Transverse colon (tissue), 4 donors: ENCODE data around the gene SEPHS1. TPM values are rescaled to one million over a fixed set of nuclear protein-coding genes. Genes with fewer than 3 reads are reported as not detected.

Source experiments
- DNase-seq: peaks from one replicate; pipeline ENCODE4 v3.0.0-alpha.2; 2019
- H3K27ac ChIP-seq, 4 donors: fragments of 200-600 bp; sonication (generic); 2 replicates each; pipeline ENCODE4 v1.5.1; 2016 to 2018; ENCODE audit warnings: inconsistent platforms in 4 of 4
- H3K27me3 ChIP-seq: fragments of 200-600 bp; sonication (generic); 2 replicates; pipeline ENCODE4 v1.5.1; 2017; ENCODE audit warnings: inconsistent platforms
- H3K36me3 ChIP-seq, 4 donors: fragments of 200-600 bp; sonication (generic); 2 replicates each; pipeline ENCODE4 v1.5.1; 2017 to 2019; ENCODE audit warnings: inconsistent platforms in 4 of 4
- H3K4me1 ChIP-seq, 4 donors: fragments of 200-600 bp; sonication (generic); 2 replicates each; pipeline ENCODE4 v1.5.1; 2017 to 2020; ENCODE audit warnings: inconsistent platforms in 4 of 4
- H3K4me3 ChIP-seq, 4 donors: fragments of 200-600 bp; sonication (generic); 1 replicate in 1 of 4; 2 replicates in 3 of 4; pipeline versions ENCODE4 v1.5.1 to v1.6.1; 2017 to 2019; ENCODE audit warnings: inconsistent platforms in 4 of 4
- H3K9me3 ChIP-seq, 2 donors: fragments of 200-600 bp; sonication (generic); 2 replicates each; pipeline ENCODE4 v1.5.1; 2017 to 2019; ENCODE audit warnings: inconsistent platforms in 2 of 2
- CTCF ChIP-seq, 5 experiments: fragments of 200-600 bp in 3 of 5; fragments of 450-650 bp in 2 of 5; sonication (generic) in 3 of 5; IDR thresholded peaks; 1 replicate in 2 of 5; 2 replicates in 3 of 5; pipeline ENCODE4 v1.5.1; 2016 to 2017; ENCODE audit warnings: antibody characterized with exemption in 5 of 5, inconsistent platforms in 3 of 5, mild to moderate bottlenecking in 2 of 5, moderate library complexity in 1 of 5
- EP300 ChIP-seq: sonication (generic); formaldehyde crosslinking; IDR thresholded peaks from one replicate; pipeline ENCODE4 v1.6.1; 2017; ENCODE audit warnings: antibody characterized with exemption, low read depth
- POLR2A ChIP-seq: fragments of 450-650 bp; IDR thresholded peaks from one replicate; pipeline ENCODE4 v1.6.1; 2016; ENCODE audit warnings: antibody characterized with exemption, mild to moderate bottlenecking, moderate library complexity
- POLR2AphosphoS5 ChIP-seq, 3 donors: sonication (generic); formaldehyde crosslinking; IDR thresholded peaks; one replicate each; pipeline ENCODE4 v1.6.1; 2016; ENCODE audit warnings: antibody characterized with exemption in 3 of 3
- WGBS, 2 donors: methylation state at CpG; one replicate each; pipeline ENCODE4 v1.1.5; 2018; ENCODE audit warnings: low coverage in 1 of 2; 5-methylcytosine and 5-hydroxymethylcytosine counted together
- in situ Hi-C, 4 donors: fragments of 200-750 bp; cut with MboI; loops; one replicate each; pipeline versions ENCODE4 v1.15.0 to v1.15.1; 2017; ENCODE audit warnings: low sequenced_read_pairs in 3 of 4, low pct_ligation_motif_present in 1 of 4, low pct_unique_long_range_greater_than_20kb in 1 of 4
- intact Hi-C: fragments of 100-400 bp; cut with DNase I; formaldehyde crosslinking; loops from one replicate; pipeline ENCODE4 v1.15.1; 2023; ENCODE audit warnings: low total_unique reads
- total RNA-seq, 4 donors: library from RNA; depleted of rRNA; stranded (reverse); fragments of >200 nt; gene quantifications; one replicate each; pipeline ENCODE4 v1.1.0, GENCODE V29; 2016

SEPHS1 gene
- total RNA-seq, 4 donors from 2014 or later, result 14.6 to 44.6 (median 28.5) TPM

GRCh38 chr10:13310518-13311176 lies 37.4 kb downstream of the SEPHS1 start:
- TF ChIP-seq POLR2AphosphoS5 (IDR thresholded peaks at IDR 0.05) (no peak), EP300 (no peak), CTCF (IDR thresholded peaks at IDR 0.05) (no peak), POLR2A (no peak)
- H3K27ac ChIP-seq, result no peak overlapping the region
- in situ Hi-C loops, result no loop called here
- no peaks in the 10 kb centered on the region for H3K27me3 ChIP-seq
- H3K4me1 ChIP-seq, result no peaks in the 10 kb centered on the region
- WGBS, 2 donors, result 67 to 90% methylated on average over 1 to 7 of the region's 7 CpGs
- intact Hi-C loops, result no loop called here
- no peak for DNase-seq
- no peaks in the 10 kb centered on the region for H3K9me3 ChIP-seq
- H3K4me3 ChIP-seq, result no peak overlapping the region
- no peaks in the 10 kb centered on the region for H3K36me3 ChIP-seq

GRCh38 chr10:13309792-13310191 lies 38.3 kb downstream of the SEPHS1 start:
- 100% methylated on average over 2 of the region's 2 CpGs; no CpG with 5 or more reads in 1 of the 2 donors for WGBS, 2 donors
- H3K27ac ChIP-seq, result no peak overlapping the region
- no peak for DNase-seq
- no peaks in the 10 kb centered on the region for H3K27me3 ChIP-seq
- H3K4me3 ChIP-seq, result no peak overlapping the region
- TF ChIP-seq CTCF (IDR thresholded peaks at IDR 0.05) (no peak), POLR2A (no peak), EP300 (no peak), POLR2AphosphoS5 (IDR thresholded peaks at IDR 0.05) (no peak)
- in situ Hi-C loops, result no loop called here
- no peaks in the 10 kb centered on the region for H3K36me3 ChIP-seq
- H3K4me1 ChIP-seq, result no peaks in the 10 kb centered on the region
- intact Hi-C loops, result no loop called here
- no peaks in the 10 kb centered on the region for H3K9me3 ChIP-seq

GRCh38 chr10:13308096-13308495 lies 40.0 kb downstream of the SEPHS1 start:
- no peak for DNase-seq
- intact Hi-C loops (no loop called here), in situ Hi-C loops (no loop called here)
- TF ChIP-seq POLR2A (no peak), CTCF (IDR thresholded peaks at IDR 0.05) (no peak), POLR2AphosphoS5 (IDR thresholded peaks at IDR 0.05) (no peak)
- no peaks in the 10 kb centered on the region for H3K9me3 ChIP-seq
- no peak overlapping the region for H3K4me3 ChIP-seq
- H3K4me1 ChIP-seq, result no peaks in the 10 kb centered on the region
- no peak overlapping the region for H3K27ac ChIP-seq
- no peaks in the 10 kb centered on the region for H3K36me3 ChIP-seq
- H3K27me3 ChIP-seq, result no peaks in the 10 kb centered on the region
- WGBS, 2 donors, result 79 to 89% methylated on average over 6 of the region's 6 CpGs

- H3K4me1 ChIP-seq, result peaks cover 0 to 13% (median 11%) of the 10 kb centered on the region in 4 donors
- DNase-seq, result no peak
- in situ Hi-C loops, result no loop called here
- TF ChIP-seq POLR2A (no peak), EP300 (no peak), CTCF (IDR thresholded peaks at IDR 0.05) (no peak), POLR2AphosphoS5 (IDR thresholded peaks at IDR 0.05) (no peak)
- no peak overlapping the region for H3K27ac ChIP-seq
- no peak overlapping the region for H3K4me3 ChIP-seq
- intact Hi-C loops, result no loop called here
- H3K9me3 ChIP-seq, result no peaks in the 10 kb centered on the region
- no peaks in the 10 kb centered on the region for H3K36me3 ChIP-seq
- no peaks in the 10 kb centered on the region for H3K27me3 ChIP-seq
- WGBS, 2 donors, result 87 to 100% methylated on average over 4 to 6 of the region's 6 CpGs
These were observed 42.0 kb downstream of the SEPHS1 start for GRCh38 chr10:13306103-13306502.
